ENCODE measurements around the gene ADAMTS9. TPM values are rescaled to one million over a fixed set of nuclear protein-coding genes. Genes with fewer than 3 reads are reported as not detected.

ADAMTS9 gene, protein sequence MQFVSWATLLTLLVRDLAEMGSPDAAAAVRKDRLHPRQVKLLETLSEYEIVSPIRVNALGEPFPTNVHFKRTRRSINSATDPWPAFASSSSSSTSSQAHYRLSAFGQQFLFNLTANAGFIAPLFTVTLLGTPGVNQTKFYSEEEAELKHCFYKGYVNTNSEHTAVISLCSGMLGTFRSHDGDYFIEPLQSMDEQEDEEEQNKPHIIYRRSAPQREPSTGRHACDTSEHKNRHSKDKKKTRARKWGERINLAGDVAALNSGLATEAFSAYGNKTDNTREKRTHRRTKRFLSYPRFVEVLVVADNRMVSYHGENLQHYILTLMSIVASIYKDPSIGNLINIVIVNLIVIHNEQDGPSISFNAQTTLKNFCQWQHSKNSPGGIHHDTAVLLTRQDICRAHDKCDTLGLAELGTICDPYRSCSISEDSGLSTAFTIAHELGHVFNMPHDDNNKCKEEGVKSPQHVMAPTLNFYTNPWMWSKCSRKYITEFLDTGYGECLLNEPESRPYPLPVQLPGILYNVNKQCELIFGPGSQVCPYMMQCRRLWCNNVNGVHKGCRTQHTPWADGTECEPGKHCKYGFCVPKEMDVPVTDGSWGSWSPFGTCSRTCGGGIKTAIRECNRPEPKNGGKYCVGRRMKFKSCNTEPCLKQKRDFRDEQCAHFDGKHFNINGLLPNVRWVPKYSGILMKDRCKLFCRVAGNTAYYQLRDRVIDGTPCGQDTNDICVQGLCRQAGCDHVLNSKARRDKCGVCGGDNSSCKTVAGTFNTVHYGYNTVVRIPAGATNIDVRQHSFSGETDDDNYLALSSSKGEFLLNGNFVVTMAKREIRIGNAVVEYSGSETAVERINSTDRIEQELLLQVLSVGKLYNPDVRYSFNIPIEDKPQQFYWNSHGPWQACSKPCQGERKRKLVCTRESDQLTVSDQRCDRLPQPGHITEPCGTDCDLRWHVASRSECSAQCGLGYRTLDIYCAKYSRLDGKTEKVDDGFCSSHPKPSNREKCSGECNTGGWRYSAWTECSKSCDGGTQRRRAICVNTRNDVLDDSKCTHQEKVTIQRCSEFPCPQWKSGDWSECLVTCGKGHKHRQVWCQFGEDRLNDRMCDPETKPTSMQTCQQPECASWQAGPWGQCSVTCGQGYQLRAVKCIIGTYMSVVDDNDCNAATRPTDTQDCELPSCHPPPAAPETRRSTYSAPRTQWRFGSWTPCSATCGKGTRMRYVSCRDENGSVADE (N-terminal part only)
- total RNA-seq: not detected

DNA sequence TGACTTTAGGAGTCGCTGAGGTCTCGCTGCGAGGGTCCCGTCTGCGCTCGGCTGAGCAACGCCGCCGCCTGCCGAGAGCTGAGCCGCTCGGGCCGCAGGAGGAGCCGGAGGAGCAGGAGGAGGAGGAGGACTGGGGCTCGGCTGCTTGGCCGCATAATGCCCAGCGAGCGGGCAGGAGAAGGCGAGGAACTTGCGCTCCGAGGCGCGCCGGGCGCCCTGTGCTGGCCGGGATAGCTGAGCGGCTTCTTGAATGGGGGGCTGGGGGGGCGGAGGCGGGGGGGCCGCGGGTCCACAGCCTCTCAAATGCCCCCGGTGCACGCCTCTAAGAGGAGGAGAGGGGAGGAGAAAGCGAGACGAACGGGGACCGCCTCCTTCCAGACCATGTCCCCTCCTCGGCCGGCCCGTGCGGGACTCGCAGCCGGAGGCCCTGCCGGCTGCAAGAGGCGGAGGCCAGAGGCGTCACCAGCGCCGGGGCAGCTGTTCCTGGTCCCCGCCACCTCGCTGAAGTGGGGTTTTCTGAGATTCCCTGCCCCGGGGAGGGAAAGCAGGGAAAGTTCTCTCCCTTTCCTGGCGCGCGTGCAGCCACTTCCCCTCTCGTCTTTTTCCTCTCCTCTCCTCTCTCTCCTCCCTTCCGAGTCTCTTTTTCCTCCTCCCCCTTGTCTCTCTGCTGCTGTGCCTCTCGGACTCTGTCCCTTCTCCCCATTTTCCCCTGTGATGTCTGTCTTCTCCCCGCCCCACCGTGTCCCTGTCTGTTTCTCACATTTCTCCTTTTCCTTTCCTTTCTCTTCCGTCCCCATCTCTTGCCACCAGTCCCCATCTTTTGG, at the start of gene ADAMTS9:
Gene ADAMTS9 (minus strand): TSS at position 220 of the 824 bp plus-strand sequence. CDS start 343 bp downstream, outside the sequence.
- Histone ChIP-seq H3K27me3 (ENCODE audit: insufficient read depth, low read length) (peaks cover 50% of the 10 kb centered on the region), H3K9me3 (ENCODE audit: low read depth, low read length) (no peaks in the 10 kb centered on the region), H3K4me3 (ENCODE audit: low read length) (no peak within 1 kb of the TSS), H3K4me1 (ENCODE audit: insufficient read depth, low read length) (no peaks in the 10 kb centered on the region)

DNA sequence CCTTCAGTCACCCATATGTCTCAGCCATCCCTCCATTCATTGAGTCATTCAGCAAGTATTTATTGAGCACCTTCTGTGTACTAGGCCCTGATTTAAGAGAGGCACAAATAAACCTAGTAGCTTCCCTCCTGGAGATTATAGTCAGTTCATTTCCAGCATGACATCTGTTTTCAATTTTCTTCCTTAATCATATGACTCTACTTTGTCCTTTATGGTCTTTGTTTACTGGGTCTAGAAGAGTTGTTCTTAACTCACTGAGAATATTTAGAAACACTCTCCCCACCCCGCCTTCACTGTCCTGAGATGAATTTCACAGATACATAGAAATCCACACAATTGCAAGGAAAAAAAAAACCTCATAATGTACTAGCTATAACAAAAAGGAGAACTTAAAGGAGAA, 44.8 kb upstream of the ADAMTS9 start:
- no peak overlapping the region for H3K4me3 ChIP-seq (ENCODE audit: low read length)

DNA sequence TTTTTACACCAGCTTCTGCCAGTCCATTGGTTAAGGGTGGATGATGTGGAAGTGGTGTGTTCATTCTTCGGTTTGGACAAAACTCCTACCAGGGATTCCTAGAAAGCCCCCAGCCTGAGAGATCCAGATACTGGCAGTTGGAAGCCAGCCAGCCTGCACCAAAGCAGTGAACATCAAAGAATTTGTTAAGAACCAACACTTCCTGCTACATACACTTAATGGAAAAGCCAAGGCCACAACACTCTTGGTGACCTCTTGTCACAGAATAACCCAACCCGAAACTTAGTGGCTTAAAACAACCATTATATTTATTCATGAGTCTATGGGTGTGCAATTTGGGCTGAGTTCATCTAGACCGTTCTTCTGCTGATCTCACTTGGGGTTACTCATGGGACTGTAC, 42.9 kb upstream of the ADAMTS9 start:
- Histone ChIP-seq H3K27me3 (ENCODE audit: insufficient read depth, low read length) (no peaks in the 10 kb centered on the region), H3K4me1 (ENCODE audit: insufficient read depth, low read length) (no peaks in the 10 kb centered on the region), H3K9me3 (ENCODE audit: low read depth, low read length) (no peaks in the 10 kb centered on the region), H3K4me3 (ENCODE audit: low read length) (no peak overlapping the region)

More for the DNA sequence above, 44.8 kb upstream of the ADAMTS9 start:
- no peaks in the 10 kb centered on the region for H3K9me3 ChIP-seq (ENCODE audit: low read depth, low read length)
- no peaks in the 10 kb centered on the region for H3K27me3 ChIP-seq (ENCODE audit: insufficient read depth, low read length)
- H3K4me1 ChIP-seq (ENCODE audit: insufficient read depth, low read length): no peaks in the 10 kb centered on the region

DNA sequence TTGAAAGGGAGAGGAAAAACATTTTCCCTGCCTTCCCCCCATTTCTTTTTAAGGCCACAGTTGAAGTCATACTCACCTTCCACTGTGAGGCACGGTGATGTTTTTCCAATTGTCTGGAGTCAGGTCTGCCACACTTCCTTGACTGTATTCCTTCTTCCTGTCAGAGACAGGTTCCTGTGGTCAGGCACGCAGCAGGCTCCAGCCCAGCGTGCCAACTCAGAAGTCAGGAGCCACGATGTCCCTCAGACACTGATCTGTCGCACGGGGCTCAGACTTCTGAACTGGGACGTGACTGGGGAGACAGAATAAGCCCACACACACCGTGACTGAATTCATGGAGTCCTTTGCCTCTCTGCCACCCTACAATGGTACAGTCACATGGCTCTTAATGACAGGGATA, 41.2 kb upstream of the ADAMTS9 start:
- no peaks in the 10 kb centered on the region for H3K4me1 ChIP-seq (ENCODE audit: insufficient read depth, low read length)
- H3K27me3 ChIP-seq (ENCODE audit: insufficient read depth, low read length): no peaks in the 10 kb centered on the region
- no peaks in the 10 kb centered on the region for H3K9me3 ChIP-seq (ENCODE audit: low read depth, low read length)
- no peak overlapping the region for H3K4me3 ChIP-seq (ENCODE audit: low read length)

DNA sequence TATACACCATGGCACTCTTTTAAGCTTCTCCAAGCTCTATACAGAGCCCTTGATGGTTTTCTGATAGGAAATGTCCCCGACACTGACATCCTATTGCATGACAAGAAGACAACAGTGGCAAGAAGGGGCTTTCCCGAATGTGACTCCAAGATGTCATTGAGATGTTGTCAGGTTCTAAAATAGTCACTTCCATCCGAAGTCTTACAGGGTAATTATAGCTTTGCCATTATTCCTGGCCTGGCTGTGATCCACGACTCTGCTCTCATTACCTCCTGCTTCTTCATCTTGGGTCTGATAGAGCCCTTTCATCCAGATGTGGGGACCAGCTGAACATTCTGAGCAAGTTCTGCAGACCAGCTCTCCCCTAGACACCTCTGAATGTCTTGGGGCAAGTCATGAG, 40.6 kb upstream of the ADAMTS9 start:
- Histone ChIP-seq H3K4me1 (ENCODE audit: insufficient read depth, low read length) (no peaks in the 10 kb centered on the region), H3K4me3 (ENCODE audit: low read length) (no peak overlapping the region), H3K9me3 (ENCODE audit: low read depth, low read length) (no peaks in the 10 kb centered on the region), H3K27me3 (ENCODE audit: insufficient read depth, low read length) (no peaks in the 10 kb centered on the region)

DNA sequence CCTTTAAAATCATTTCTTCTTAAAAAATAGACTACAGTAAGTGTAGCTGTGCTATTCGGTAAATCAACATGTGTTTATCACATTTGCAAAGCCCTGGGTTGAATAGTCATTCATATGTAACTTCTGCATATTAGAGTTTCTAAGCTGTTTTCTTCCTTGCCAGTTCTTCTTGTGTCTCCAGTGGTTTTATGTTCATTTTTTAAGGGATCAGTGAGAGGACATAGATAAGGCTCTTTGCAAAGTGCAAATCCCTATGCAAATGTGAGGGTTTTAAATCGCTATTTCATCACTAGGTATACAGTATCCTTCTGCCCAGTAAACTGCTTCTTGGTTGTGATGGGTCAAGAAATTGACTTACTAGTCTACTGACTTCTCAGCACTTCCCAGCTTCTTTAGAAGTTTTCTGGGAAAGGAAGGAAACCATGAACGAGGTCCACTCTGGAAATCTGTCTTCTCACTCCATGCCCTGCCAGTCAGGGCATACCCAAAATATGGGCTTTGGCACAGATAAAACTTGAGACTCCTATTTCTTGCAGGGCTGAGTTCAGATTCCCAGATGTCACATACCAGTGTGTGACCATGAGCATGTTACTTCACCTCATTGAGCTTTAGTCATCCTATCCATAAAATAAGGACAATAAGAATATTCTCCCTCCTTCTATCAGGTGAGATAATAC, 38.8 kb upstream of the ADAMTS9 start:
- Histone ChIP-seq H3K9me3 (ENCODE audit: low read depth, low read length) (no peaks in the 10 kb centered on the region), H3K4me1 (ENCODE audit: insufficient read depth, low read length) (no peaks in the 10 kb centered on the region), H3K4me3 (ENCODE audit: low read length) (no peak overlapping the region), H3K27me3 (ENCODE audit: insufficient read depth, low read length) (no peaks in the 10 kb centered on the region)

DNA sequence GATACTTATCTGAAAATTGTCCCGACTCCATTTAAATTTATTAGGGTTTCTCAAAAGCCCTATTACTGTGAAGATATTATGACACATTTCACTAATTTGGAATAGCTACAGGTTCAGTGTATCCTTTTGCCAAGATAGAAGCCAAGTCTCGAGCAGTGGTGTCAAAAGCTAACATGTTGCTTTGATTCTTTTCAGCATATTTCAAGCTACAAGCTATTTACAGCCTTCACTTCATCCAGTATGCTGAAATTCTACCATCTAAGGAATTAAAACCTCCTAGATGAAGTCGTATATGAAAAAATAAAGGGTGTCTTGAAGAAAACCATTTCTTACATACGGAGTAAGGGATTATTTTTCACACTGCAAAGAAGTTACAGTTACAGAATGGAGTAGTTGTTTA, 31.2 kb upstream of the ADAMTS9 start:
- H3K4me1 ChIP-seq (ENCODE audit: insufficient read depth, low read length): no peaks in the 10 kb centered on the region

DNA sequence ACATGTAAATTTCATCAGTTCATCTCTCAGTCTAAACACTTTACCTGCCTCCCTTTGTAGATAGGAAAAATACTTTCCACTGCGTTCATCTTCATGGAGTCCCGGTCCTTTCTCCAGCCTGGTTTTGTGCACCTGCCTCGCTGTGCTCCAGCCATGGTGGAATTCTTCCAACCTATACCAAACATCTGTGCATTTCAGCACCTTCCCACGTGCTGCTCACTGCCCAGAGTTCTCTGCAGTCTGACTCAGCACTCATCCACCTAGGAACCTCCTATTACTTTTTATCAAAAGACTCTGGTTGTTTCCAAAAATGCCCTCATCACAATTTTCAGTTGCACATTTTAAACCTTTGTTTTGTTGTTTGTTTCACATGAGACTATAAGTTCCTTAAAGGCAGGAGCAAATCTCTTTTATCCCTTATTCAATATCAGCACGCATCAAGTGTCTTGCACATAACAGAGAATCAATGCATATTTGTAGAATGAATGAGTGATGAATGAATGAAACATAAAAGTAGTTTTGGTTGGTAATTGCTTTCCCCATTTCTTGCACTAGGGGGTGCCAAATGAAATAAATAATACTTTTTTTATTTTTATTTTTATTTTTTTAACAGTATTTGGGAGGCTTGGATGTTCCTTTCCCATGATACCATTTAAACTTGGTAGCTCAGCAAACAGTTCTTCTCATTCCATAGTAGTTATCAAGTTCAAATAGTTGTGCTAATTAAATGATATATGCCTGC, 30.2 kb upstream of the ADAMTS9 start:
- Histone ChIP-seq H3K27me3 (ENCODE audit: insufficient read depth, low read length) (no peaks in the 10 kb centered on the region), H3K4me1 (ENCODE audit: insufficient read depth, low read length) (no peaks in the 10 kb centered on the region), H3K9me3 (ENCODE audit: low read depth, low read length) (no peaks in the 10 kb centered on the region), H3K4me3 (ENCODE audit: low read length) (no peak overlapping the region)

More for the DNA sequence above, 31.2 kb upstream of the ADAMTS9 start:
- H3K4me3 ChIP-seq (ENCODE audit: low read length): no peak overlapping the region
- H3K9me3 ChIP-seq (ENCODE audit: low read depth, low read length): no peaks in the 10 kb centered on the region
- H3K27me3 ChIP-seq (ENCODE audit: insufficient read depth, low read length): no peaks in the 10 kb centered on the region

DNA sequence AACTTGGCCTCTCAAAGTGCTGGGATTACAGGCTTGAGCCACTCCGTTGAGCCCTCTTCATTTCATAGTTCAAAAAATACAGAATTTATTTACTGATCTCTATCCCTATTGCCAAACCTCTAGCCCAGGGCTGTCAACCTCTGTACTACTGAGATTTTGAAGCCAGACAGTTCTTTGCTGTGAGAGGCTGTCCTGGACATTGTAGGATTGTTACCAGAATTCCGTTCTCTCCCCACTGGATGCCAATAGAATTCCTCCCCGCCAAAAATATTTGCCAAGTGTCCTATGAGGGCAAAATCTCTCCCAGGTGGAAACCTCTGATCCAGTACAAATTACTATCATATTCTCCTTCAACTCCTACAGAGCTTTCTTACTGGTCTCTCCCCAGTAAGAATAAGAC, 29.6 kb upstream of the ADAMTS9 start:
- Histone ChIP-seq H3K4me3 (ENCODE audit: low read length) (no peak overlapping the region), H3K4me1 (ENCODE audit: insufficient read depth, low read length) (no peaks in the 10 kb centered on the region)

DNA sequence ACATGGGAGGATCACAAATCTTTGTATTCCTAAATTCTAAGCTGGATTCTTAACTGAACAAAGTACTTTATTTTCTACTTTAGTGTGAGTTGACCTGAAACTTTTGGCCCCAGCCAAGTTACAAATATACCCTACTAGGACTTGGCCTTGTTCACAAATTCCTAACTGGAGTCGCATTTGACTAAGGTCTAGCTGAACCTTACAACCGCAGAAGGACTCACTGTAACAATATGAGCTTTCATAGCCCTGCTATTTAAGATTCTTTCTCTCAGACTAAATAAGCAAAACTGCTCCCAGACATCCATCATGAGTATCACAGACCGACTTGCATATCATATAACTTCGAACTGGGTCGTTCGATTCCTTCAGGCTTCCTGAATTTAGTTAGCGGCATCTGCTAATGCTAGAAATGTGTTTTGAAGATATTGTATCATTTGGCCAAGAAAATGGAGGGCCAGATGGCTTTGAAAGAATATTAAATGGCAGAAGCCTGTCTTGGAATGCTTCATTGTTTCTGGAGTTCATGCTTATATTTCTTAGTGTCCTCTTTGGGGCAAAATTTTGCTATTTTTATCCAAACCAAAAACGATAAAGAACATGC, 28.4 kb upstream of the ADAMTS9 start:
- H3K9me3 ChIP-seq (ENCODE audit: low read depth, low read length): no peaks in the 10 kb centered on the region
- no peaks in the 10 kb centered on the region for H3K4me1 ChIP-seq (ENCODE audit: insufficient read depth, low read length)
- H3K27me3 ChIP-seq (ENCODE audit: insufficient read depth, low read length): no peaks in the 10 kb centered on the region
- no peak overlapping the region for H3K4me3 ChIP-seq (ENCODE audit: low read length)

More for the DNA sequence above, 29.6 kb upstream of the ADAMTS9 start:
- Histone ChIP-seq H3K27me3 (ENCODE audit: insufficient read depth, low read length) (no peaks in the 10 kb centered on the region), H3K9me3 (ENCODE audit: low read depth, low read length) (no peaks in the 10 kb centered on the region)

DNA sequence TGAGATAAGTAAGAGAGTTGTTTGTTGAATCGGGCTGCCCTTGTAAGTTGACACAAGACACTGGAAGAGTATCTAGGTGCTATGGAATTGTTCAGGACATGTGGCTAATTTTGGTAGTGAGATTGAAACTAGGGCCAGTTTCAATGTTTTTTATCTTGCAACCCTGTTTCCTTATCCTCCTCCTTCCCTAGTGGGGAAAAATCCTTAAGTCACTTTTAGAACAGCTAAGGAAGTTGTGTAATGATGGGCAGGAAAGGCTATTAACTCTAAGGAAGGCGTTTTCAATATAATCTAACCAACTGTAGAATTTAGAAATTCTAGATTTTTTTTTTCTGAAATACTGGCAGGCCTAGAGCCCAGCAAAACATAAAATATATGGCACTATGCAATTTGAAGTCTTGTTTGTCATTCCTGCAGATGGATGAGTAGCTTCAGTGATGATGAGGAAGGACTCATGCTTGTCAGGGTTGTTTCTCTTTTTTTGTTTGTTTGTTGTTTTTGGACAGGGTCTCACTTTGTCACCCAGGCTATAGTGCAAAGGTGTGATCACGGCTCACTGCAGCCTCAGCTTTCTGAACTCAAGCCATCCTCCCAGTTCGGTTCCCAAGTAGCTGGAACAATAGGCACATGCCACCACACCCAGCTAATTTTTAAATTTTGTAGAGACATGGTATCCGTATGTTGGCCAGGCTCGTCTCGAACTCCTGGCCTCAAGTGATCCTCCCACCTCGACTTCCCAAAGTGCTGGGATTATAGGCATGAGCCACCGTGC, 27.6 kb upstream of the ADAMTS9 start:
- no peaks in the 10 kb centered on the region for H3K9me3 ChIP-seq (ENCODE audit: low read depth, low read length)

DNA sequence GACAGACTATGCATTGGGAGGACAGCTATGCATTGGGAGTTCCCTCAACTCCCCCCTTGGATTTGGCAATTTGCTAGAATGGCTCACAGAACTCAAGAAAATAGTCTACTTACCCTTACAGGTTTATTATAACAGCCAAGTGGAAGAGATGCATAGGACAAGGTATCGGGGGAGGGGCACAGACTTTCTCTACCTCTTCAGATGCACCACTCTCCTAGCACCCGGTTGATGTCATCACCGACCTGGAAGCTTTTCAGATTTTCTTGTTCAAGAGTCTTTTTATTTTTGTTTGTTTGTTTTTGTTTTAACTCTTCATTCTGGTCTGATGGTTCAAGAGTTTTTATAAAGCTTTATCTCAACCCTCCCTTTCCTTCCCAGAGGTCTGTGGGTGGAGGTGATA, 20.7 kb upstream of the ADAMTS9 start:
- Histone ChIP-seq H3K4me1 (ENCODE audit: insufficient read depth, low read length) (no peaks in the 10 kb centered on the region), H3K27me3 (ENCODE audit: insufficient read depth, low read length) (no peaks in the 10 kb centered on the region), H3K4me3 (ENCODE audit: low read length) (no peak overlapping the region), H3K9me3 (ENCODE audit: low read depth, low read length) (no peaks in the 10 kb centered on the region)

More for the DNA sequence above, 27.6 kb upstream of the ADAMTS9 start:
- Histone ChIP-seq H3K4me3 (ENCODE audit: low read length) (no peak overlapping the region), H3K27me3 (ENCODE audit: insufficient read depth, low read length) (no peaks in the 10 kb centered on the region), H3K4me1 (ENCODE audit: insufficient read depth, low read length) (no peaks in the 10 kb centered on the region)
